Frontal cortex (tissue), 4 donors: ENCODE measurements around the gene STC2. TPM values are rescaled to one million over a fixed set of nuclear protein-coding genes. Genes with fewer than 3 reads are reported as not detected.

Experiments used
- DNase-seq, 2 donors: peaks; one replicate each; pipeline ENCODE4 v3.0.0; 2012; ENCODE audit warnings: low spot score in 2 of 2
- FAIRE-seq: peaks from 2 replicates; lab custom pipeline; 2012; peaks lifted over from hg19 to GRCh38; lab: Jason Lieb, UNC
- small RNA-seq: library from RNA; depleted of rRNA; stranded (forward); fragments of <200 nt; gene quantifications from one replicate; pipeline ENCODE3, GENCODE V24; 2014
- total RNA-seq: library from RNA; depleted of rRNA; stranded (reverse); fragments of >200 nt; gene quantifications from one replicate; pipeline ENCODE4 v1.2.3, GENCODE V29; 2014
- donor health status: control.
- donor health status: control.
- donor health status: control.

STC2 gene
- total RNA-seq, 1 donor from 2014 or later, result 0.82 TPM

DNA sequence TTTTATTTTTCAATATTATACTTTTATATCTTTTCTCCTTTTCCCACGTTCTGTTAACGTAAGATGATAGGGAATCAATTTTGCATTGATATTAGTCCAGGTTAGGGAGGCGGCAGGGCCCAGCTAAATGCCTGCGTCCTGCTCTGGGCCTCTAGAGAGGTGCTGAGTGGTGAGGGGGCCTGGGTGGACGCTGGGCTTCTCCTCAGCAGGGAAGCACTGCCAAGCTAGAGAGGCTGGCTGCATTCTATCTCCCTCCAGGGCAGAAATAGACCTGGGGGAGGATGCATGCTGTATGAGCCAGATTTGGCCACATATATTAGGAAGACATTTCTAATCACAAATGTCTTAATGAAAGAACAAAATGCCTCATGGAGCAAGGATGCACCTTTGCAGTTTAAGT lies 49.6 kb downstream of the STC2 start:
- FAIRE-seq (no peak), DNase-seq (no peak)

DNA sequence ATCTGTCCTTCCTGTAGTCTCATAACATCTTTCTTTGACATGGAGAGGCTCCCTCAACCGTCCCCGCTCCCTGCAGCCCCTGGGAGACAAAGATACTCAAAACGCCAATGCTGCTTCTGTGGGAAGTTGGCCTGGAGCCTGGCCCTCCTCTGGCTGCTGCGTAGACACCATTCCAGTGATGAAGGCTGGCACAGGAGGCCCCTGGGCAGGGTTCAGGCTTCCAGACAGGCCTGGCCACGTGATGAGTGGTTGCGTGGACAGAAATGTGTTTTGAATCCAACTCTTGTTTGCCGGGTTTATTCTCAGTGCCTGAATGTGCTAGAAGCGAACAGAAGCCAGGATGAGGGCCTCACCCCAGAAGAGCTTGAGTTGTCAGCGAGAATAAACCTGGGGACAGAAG lies 50.0 kb downstream of the STC2 start:
- no peak for DNase-seq
- no peak for FAIRE-seq

DNA sequence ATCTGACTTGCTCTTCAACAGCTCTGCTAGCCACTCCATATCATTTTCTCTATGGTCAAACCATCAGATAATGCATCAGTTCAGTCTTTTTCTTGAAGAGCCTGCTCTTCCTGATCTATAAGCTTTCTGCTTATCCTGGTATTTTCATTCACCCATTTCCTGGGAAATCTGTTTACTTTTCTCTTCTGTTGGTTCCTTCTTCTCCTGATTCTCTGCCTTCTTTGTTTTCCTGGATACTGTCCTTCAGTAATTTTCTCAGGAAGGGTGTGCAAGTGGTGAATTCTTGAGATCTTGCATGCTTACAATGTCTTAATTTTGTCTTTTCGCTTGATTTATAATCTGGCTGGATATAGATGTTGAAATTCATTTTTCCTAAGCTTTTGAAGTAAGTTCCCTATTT lies 53.4 kb downstream of the STC2 start:
- DNase-seq (no peak), FAIRE-seq (no peak)

DNA sequence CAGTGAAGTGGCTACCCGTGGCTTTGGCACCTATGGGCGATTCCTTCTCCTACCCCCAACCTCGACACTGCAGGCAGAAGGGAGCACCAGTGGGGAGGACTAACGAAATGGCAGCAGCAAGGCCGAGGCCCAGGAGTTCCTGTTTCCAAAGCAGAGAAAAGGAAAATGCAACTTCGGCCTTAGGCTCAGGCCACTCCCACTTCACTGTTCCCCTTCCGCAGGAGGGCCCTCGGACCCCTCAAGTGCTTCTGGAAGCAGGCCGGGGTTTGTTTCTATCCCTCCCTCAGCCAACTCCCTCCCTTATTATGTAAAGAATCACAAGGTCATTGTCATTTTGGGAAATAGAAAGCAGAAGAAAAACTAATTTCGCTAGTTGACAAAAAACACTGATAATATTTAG lies 56.8 kb downstream of the STC2 start:
- FAIRE-seq (no peak), DNase-seq (no peak)

DNA sequence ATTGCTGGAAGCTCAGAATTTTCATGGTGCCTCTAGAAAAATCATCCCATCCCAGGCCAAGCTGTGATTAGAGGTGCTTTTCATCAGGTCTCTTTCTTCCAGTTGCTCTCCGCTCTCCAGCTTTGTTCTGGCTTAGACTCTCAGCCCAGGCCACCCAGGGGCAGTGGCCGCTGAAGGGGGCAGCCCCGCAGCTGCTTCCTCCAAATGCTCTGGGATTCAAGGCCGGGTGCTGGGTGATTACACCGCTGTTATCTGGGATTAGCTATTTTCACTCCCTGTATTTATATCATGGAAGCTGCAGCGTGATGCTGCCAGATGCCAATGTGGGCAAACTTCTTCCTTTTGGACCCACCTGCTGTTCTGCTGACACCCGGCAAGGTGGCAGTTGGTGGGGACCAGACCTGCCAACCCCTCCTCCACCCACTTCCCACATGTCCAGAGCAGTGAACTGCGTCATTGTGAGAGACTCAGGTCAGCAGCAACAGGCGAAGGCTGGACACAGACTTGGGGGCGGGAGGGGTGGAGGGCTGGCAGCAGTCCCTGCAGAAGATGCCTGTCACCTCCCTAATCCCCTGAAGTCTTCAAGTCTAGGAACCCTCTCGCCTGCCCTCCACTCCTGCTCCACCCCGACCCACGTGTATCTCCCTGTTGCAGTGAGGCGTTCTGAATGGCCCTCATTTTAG lies 59.3 kb downstream of the STC2 start:
- DNase-seq, result no peak
- no peak for FAIRE-seq

DNA sequence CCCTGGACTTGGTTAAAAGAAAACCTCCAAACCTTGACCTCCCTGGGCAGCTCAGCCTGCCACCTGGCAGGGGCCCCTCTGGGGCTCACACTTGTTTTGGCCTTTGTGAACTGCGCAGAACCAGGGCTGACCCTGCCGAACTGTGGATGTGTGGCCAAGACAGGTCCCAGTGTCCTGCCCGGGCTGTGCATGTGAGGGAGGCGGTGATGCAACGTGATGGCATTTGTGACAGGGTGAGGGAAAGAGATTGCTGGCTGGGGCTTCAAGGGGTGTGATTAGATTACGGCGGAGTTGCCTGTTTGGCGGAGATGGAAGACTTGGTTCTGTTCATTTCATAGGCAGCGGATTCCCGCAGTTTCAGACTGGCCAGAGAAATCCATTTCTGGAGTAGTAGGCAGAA lies 62.8 kb downstream of the STC2 start:
- FAIRE-seq, result no peak
- DNase-seq, result no peak

Small RNAs within 50 kb of the gene (small RNA-seq; reads per million reads assigned to genes)
- gene MIR8056, result not detected
- gene RNA5SP200, result not detected
- not detected for gene RNU6-500P

Other genes with a start within 250 kb of the STC2 start
- 16.3 TPM for gene BNIP1, start 183.9 kb downstream of the STC2 start, total RNA-seq
- gene NKX2-5, start 93.2 kb downstream of the STC2 start, total RNA-seq, result not detected